ENCODE data around the gene RIPK1.
"Not testable (repeated sequence)": the region's sequence is repeated elsewhere in the genome, so short reads cannot be mapped to it uniquely, and the experiment has no call there.

The RIPK1 gene

GRCh38 chr6:3045777-3046176 is 22.5 kb upstream of the RIPK1 start:
- no peak for DNase-seq

- no peak for DNase-seq
These were observed 22.0 kb upstream of the RIPK1 start for GRCh38 chr6:3046295-3046694.

GRCh38 chr6:3048009-3048408 is 20.3 kb upstream of the RIPK1 start:
- DNase-seq, result not testable (repeated sequence)

- DNase-seq, result no peak
These were observed 15.6 kb upstream of the RIPK1 start for GRCh38 chr6:3052481-3053230.

GRCh38 chr6:3053231-3053508 is 15.1 kb upstream of the RIPK1 start:
- DNase-seq, result no peak

- DNase-seq, result peak; percentile 36
These were observed 13.8 kb upstream of the RIPK1 start for GRCh38 chr6:3054229-3055157.

- DNase-seq, result not testable (repeated sequence)
These were observed 13.2 kb upstream of the RIPK1 start for GRCh38 chr6:3055158-3055499.

- DNase-seq, result no peak
These were observed 11.1 kb upstream of the RIPK1 start for GRCh38 chr6:3057063-3057770.

- DNase-seq, result no peak
These were observed 9.3 kb upstream of the RIPK1 start for GRCh38 chr6:3058957-3059356.

- DNase-seq, result not testable (repeated sequence)
These were observed 8.2 kb upstream of the RIPK1 start for GRCh38 chr6:3060092-3060491.

GRCh38 chr6:3061501-3061941 is 6.8 kb upstream of the RIPK1 start:
- peak; percentile 94 for DNase-seq

- not testable (repeated sequence) for DNase-seq
These were observed 5.0 kb upstream of the RIPK1 start for GRCh38 chr6:3063340-3063732.

GRCh38 chr6:3063733-3064700 is 4.3 kb upstream of the RIPK1 start:
- DNase-seq, result peak; percentile 89

- no peak for DNase-seq
These were observed 3.3 kb downstream of the RIPK1 start for GRCh38 chr6:3071568-3071967.

GRCh38 chr6:3072798-3073197 is 4.5 kb downstream of the RIPK1 start:
- no peak for DNase-seq

GRCh38 chr6:3073382-3073781 is 5.1 kb downstream of the RIPK1 start:
- no peak for DNase-seq

- DNase-seq, result no peak
These were observed 7.4 kb downstream of the RIPK1 start for GRCh38 chr6:3075772-3076113.

- no peak for DNase-seq
These were observed 8.0 kb downstream of the RIPK1 start for GRCh38 chr6:3076320-3076719.

GRCh38 chr6:3077430-3077829 is 9.1 kb downstream of the RIPK1 start:
- DNase-seq, result no peak

GRCh38 chr6:3078952-3079351 is 10.7 kb downstream of the RIPK1 start:
- not testable (repeated sequence) for DNase-seq

GRCh38 chr6:3079682-3080081 is 11.4 kb downstream of the RIPK1 start:
- DNase-seq, result no peak

- no peak for DNase-seq
These were observed 13.7 kb downstream of the RIPK1 start for GRCh38 chr6:3081960-3082359.

Measured in fibroblast of skin of abdomen (primary cell).